ENCODE data around the gene GOLGA8N.
"Not testable (repeated sequence)": the region's sequence is repeated elsewhere in the genome, so short reads cannot be mapped to it uniquely, and the experiment has no call there.

DNA sequence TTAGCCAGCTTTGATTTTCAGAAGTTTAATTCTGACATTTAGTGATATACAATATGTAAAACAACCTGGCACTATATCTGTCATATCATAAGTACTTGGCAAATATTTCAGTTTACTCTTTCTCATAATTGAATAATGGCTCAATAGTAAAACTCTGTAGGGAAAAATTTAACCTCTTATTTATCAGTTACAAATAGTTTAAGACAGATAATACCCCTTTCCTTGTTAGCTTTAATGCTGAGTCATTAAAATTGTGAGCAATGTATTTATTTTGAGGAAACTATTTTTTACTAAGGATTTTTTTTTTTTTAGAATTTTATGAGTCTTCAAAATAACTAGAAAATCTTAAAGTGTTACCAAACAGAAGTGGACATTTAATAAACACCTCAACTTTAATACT is 38.7 kb upstream of the GOLGA8N start:
- TF ChIP-seq POLR2A (IDR thresholded peaks at IDR 0.05; ENCODE audit: low read depth); POLR2AphosphoS5 (IDR thresholded peaks at IDR 0.05): not testable (repeated sequence)

All from esophagus muscularis mucosa (tissue), 2 donors.